HCT116 (cell line): Measurements from ENCODE around the gene SRPX. TPM values are rescaled to one million over a fixed set of nuclear protein-coding genes. Genes with fewer than 3 reads are reported as not detected.
A peak's percentile ranks its signal among the peaks of the same experiment; 100 is the strongest.

Experiments
- ATAC-seq: fragments of 200-7000 bp; cut with Tn5 transposase; 2 replicates; pipeline ENCODE4 v1.9.1; 2020; ENCODE audit warnings: mild to moderate bottlenecking, moderate library complexity
- BruUV-seq: library from RNA; stranded (reverse); fragments of 400-500 nt; replicated peaks from 2 replicates; lab custom pipeline; 2021; lab: Mats Ljungman, UMichigan
- CTCF ChIA-PET: fragments of 300-600 bp; sonication (Branson Sonifier 250); formaldehyde crosslinking; loops from one replicate; lab custom pipeline; 2021; ENCODE audit warnings: antibody characterized with exemption; lab: Charles Lee
- POLR2A ChIA-PET: fragments of 300-600, 350-600 bp; sonication (Branson Sonifier 250); formaldehyde crosslinking; loops from one replicate; lab custom pipeline; 2021; ENCODE audit warnings: antibody characterized with exemption; lab: Charles Lee
- RAD21 ChIA-PET, 2 experiments: fragments of 300-600 bp; sonication (Branson Sonifier 250); formaldehyde crosslinking; loops; one replicate each; lab custom pipeline; 2023; ENCODE audit warnings: low total read pairs in 2 of 2; ENCODE audit not compliant: uncharacterized antibody in 2 of 2, unreplicated experiment in 2 of 2, low non-redundant PET in 1 of 2; lab: Charles Lee
- DNase-seq: peaks from one replicate; pipeline ENCODE4 v3.0.0-alpha.2; 2010; ENCODE audit warnings: low read depth, low spot score
- H2AFZ ChIP-seq: fragments of 200-600 bp; shearing (Covaris generic), sonication (generic); 2 replicates; pipeline ENCODE4 v1.6.1; 2017; ENCODE audit warnings: low read depth, mixed run types, mixed read lengths, antibody characterized with exemption, low read length; ENCODE audit not compliant: poor library complexity, severe bottlenecking
- H3K27ac ChIP-seq: 2 replicates; pipeline ENCODE4 v1.5.1; 2012; ENCODE audit warnings: low read depth, low read length
- H3K27me3 ChIP-seq: fragments of 200-600 bp; sonication (generic); 2 replicates; pipeline ENCODE4 v1.6.1; 2016; ENCODE audit warnings: mixed run types, low read length, mixed read lengths; ENCODE audit not compliant: insufficient read depth
- H3K36me3 ChIP-seq, 2 experiments: fragments of 200-500 bp in 1 of 2; fragments of 200-600 bp in 1 of 2; sonication (Bioruptor generic) in 1 of 2; sonication (generic) in 1 of 2; 2 replicates each; pipeline versions ENCODE4 v1.5.1 to v1.6.1; 2014 to 2016; ENCODE audit warnings: low read length in 2 of 2, inconsistent platforms in 1 of 2, mixed read lengths in 1 of 2, mixed run types in 1 of 2; ENCODE audit not compliant: insufficient read depth in 2 of 2, control insufficient read depth in 1 of 2
- H3K4me1 ChIP-seq, 2 experiments: fragments of 200-600 bp in 1 of 2; sonication (generic) in 1 of 2; 2 replicates each; pipeline versions ENCODE4 v1.5.1 to v1.6.1; 2012 to 2017; ENCODE audit warnings: low read length in 2 of 2, inconsistent platforms in 1 of 2, mild to moderate bottlenecking in 1 of 2, mixed read lengths in 1 of 2, mixed run types in 1 of 2, moderate library complexity in 1 of 2; ENCODE audit not compliant: insufficient read depth in 2 of 2, control insufficient read depth in 1 of 2
- H3K4me2 ChIP-seq: fragments of 200-600 bp; sonication (generic); 2 replicates; pipeline ENCODE4 v1.6.1; 2017; ENCODE audit warnings: mixed run types, low read length, mixed read lengths
- H3K4me3 ChIP-seq, 2 experiments: fragments of 200-600 bp in 1 of 2; sonication (generic) in 1 of 2; replicated peaks in 1 of 2; 2 replicates each; pipeline ENCODE4 v1.5.1; 2011 to 2016; ENCODE audit warnings: low read length in 2 of 2, control low read depth in 1 of 2, low read depth in 1 of 2, mild to moderate bottlenecking in 1 of 2, mixed read lengths in 1 of 2, mixed run types in 1 of 2
- H3K79me2 ChIP-seq: fragments of 200-600 bp; sonication (generic); 2 replicates; pipeline ENCODE4 v1.6.1; 2017; ENCODE audit warnings: mild to moderate bottlenecking, mixed run types, low read length, moderate library complexity, mixed read lengths; ENCODE audit not compliant: insufficient read depth
- H3K9ac ChIP-seq: fragments of 200-600 bp; sonication (generic); 2 replicates; pipeline ENCODE4 v1.6.1; 2016; ENCODE audit warnings: low read length, mixed read lengths
- H3K9me2 ChIP-seq: fragments of 200-600 bp; sonication (generic), shearing (Covaris generic); 2 replicates; pipeline ENCODE4 v1.6.1; 2017; ENCODE audit warnings: mixed run types, mild to moderate bottlenecking, moderate library complexity; ENCODE audit not compliant: insufficient read depth
- H3K9me3 ChIP-seq, 2 experiments: fragments of 200-500 bp in 1 of 2; fragments of 200-600 bp in 1 of 2; sonication (Bioruptor generic) in 1 of 2; sonication (generic) in 1 of 2; 2 replicates each; pipeline ENCODE4 v1.6.1; 2014 to 2017; ENCODE audit warnings: low read length in 2 of 2, mixed read lengths in 2 of 2, inconsistent platforms in 1 of 2, low read depth in 1 of 2, mild to moderate bottlenecking in 1 of 2, mixed run types in 1 of 2, moderate library complexity in 1 of 2; ENCODE audit not compliant: control insufficient read depth in 1 of 2, insufficient read depth in 1 of 2
- H4K20me1 ChIP-seq: fragments of 200-600 bp; sonication (generic), shearing (Covaris generic); 2 replicates; pipeline ENCODE4 v1.6.1; 2017; ENCODE audit warnings: mixed run types, mild to moderate bottlenecking, moderate library complexity; ENCODE audit not compliant: insufficient read depth
- CTCF ChIP-seq, 3 experiments: fragments of 200-600 bp in 1 of 3; sonication (generic) in 1 of 3; IDR thresholded peaks in 2 of 3; conservative IDR thresholded peaks in 1 of 3; 2 replicates each; pipeline ENCODE4 v1.5.1; 2012 to 2017; ENCODE audit warnings: low read depth in 2 of 3, low read length in 2 of 3, antibody characterized with exemption in 1 of 3, borderline replicate concordance in 1 of 3, control low read depth in 1 of 3, mild to moderate bottlenecking in 1 of 3, mixed read lengths in 1 of 3, mixed run types in 1 of 3, moderate library complexity in 1 of 3; ENCODE audit not compliant: insufficient read depth in 1 of 3
- FOSL1 ChIP-seq: IDR thresholded peaks from 2 replicates; pipeline ENCODE4 v1.6.1; 2012; ENCODE audit warnings: low read depth
- RAD21 ChIP-seq: IDR thresholded peaks from 2 replicates; pipeline ENCODE4 v1.6.1; 2012; ENCODE audit warnings: low read depth, mild to moderate bottlenecking
- REST ChIP-seq: IDR thresholded peaks from 2 replicates; pipeline ENCODE4 v1.6.1; 2012; ENCODE audit warnings: low read depth
- SIN3A ChIP-seq: IDR thresholded peaks from 2 replicates; pipeline ENCODE4 v1.6.1; 2012; ENCODE audit warnings: low read depth
- SRF ChIP-seq: IDR thresholded peaks from 2 replicates; pipeline ENCODE4 v1.6.1; 2012; ENCODE audit warnings: low read depth
- TCF7L2 ChIP-seq: IDR thresholded peaks from 2 replicates; pipeline ENCODE4 v1.7.0; 2011; ENCODE audit warnings: borderline replicate concordance, inconsistent platforms; ENCODE audit not compliant: insufficient read depth, insufficient read length; ENCODE audit errors: extremely low read depth
- ZBTB33 ChIP-seq: IDR thresholded peaks from 2 replicates; pipeline ENCODE4 v1.6.1; 2011; ENCODE audit warnings: mild to moderate bottlenecking, low read length, moderate library complexity; ENCODE audit not compliant: insufficient replicate concordance; ENCODE audit errors: extremely low read depth
- ZFX ChIP-seq: fragments of 450-650 bp; IDR thresholded peaks from 2 replicates; pipeline ENCODE4 v1.6.1; 2017
- intact Hi-C: fragments of 100-400 bp; cut with micrococcal nuclease; formaldehyde crosslinking; loops from 2 replicates; pipeline ENCODE4 v1.10.0; 2022
- total RNA-seq: library from RNA; stranded (reverse); gene quantifications from one replicate; pipeline ENCODE4 v1.2.1, GENCODE V29; 2021; ENCODE audit not compliant: unreplicated experiment

Gene SRPX
- total RNA-seq, 1 experiment from 2014 or later, result 18.2 TPM

GRCh38 chrX:38260231-38260630, 39.6 kb upstream of the SRPX start:
- Histone ChIP-seq H3K9me2 (no peaks in the 10 kb centered on the region), H3K79me2 (no peaks in the 10 kb centered on the region), H3K27me3 (no peaks in the 10 kb centered on the region), H3K4me1 (peaks cover 0 to 4% of the 10 kb centered on the region in 2 experiments; a peak in 2 of 4 replicates), H3K9me3 (no peaks in the 10 kb centered on the region), H3K4me3 (no peak overlapping the region), H3K4me2 (peak overlapping the region; percentile 41; the same call in 1 of the 2 replicates), H3K27ac (no peak overlapping the region), H2AFZ (peak overlapping the region; percentile 61), H4K20me1 (no peaks in the 10 kb centered on the region), H3K9ac (no peak overlapping the region), H3K36me3 (no peaks in the 10 kb centered on the region)
- POLR2A ChIA-PET, result interaction anchor here (0.5 kb wide), 1 partner anchor 67 kb away, joined by 3 read pairs; the partner anchor contains the start of gene RPGR
- no TSS peak for BruUV-seq
- intact Hi-C loops, result loop anchor here (1.0 kb wide), 1 partner anchor 67 kb away; the partner anchor contains the start of gene RPGR
- RAD21 ChIA-PET, result no interaction called here
- CTCF ChIA-PET, result interaction anchor here (0.7 to 1.3 kb wide), 4 partner anchors 10 to 67 kb away, joined by 3 to 4 read pairs (median 3); partner anchors contain the start of gene RPGR
- ATAC-seq (peak; percentile 87), DNase-seq (peak; percentile 23)
- TF ChIP-seq RAD21 (peak; percentile 46), SRF (no peak), ZFX (no peak), CTCF (IDR thresholded peaks at IDR 0.05 in 2 of 3, conservative IDR thresholded peaks at IDR 0.05 in 1 of 3; ENCODE audit: borderline replicate concordance in 1 of 3, insufficient read depth in 1 of 3, low read depth in 2 of 3, low read length in 2 of 3) (peak; percentile 38 to 54 (median 52); a peak in 5 of 6 replicates), FOSL1 (no peak)

- Histone ChIP-seq H4K20me1 (no peaks in the 10 kb centered on the region), H3K4me2 (no peak overlapping the region), H3K9ac (no peak overlapping the region), H3K79me2 (no peaks in the 10 kb centered on the region), H3K27ac (no peak overlapping the region), H3K9me3 (no peaks in the 10 kb centered on the region), H3K27me3 (no peaks in the 10 kb centered on the region), H3K9me2 (no peaks in the 10 kb centered on the region), H3K4me1 (peaks cover 0 to 4% of the 10 kb centered on the region in 2 experiments; a peak in 2 of 4 replicates), H3K36me3 (no peaks in the 10 kb centered on the region), H3K4me3 (no peak overlapping the region), H2AFZ (no peak overlapping the region)
- BruUV-seq, result no TSS peak
- RAD21 ChIA-PET, result no interaction called here
- intact Hi-C loops, result no loop called here
- TF ChIP-seq REST, result no peak
- TF ChIP-seq RAD21, result no peak
- no peak for TF ChIP-seq ZBTB33
- no peak for TF ChIP-seq FOSL1
- no peak for TF ChIP-seq TCF7L2
- TF ChIP-seq SIN3A, result no peak
- POLR2A ChIA-PET, result no interaction called here
- ATAC-seq (no peak), DNase-seq (no peak)
- CTCF ChIA-PET, result no interaction called here
Observed at GRCh38 chrX:38256019-38256418, 35.3 kb upstream of the SRPX start.
